GM12873 (cell line): Measurements from ENCODE around the gene EIF4EBP2.

Experiments used
- CTCF ChIP-seq: IDR thresholded peaks from 2 replicates; pipeline ENCODE4 v1.5.1; 2012; ENCODE audit warnings: low read depth, mild to moderate bottlenecking, moderate library complexity, low read length, control low read depth; ENCODE audit not compliant: insufficient read depth; ENCODE audit errors: missing control alignments

Gene EIF4EBP2

GRCh38 chr10:70437721-70438120 lies 33.8 kb downstream of the EIF4EBP2 start:
- TF ChIP-seq CTCF, result no peak

DNA sequence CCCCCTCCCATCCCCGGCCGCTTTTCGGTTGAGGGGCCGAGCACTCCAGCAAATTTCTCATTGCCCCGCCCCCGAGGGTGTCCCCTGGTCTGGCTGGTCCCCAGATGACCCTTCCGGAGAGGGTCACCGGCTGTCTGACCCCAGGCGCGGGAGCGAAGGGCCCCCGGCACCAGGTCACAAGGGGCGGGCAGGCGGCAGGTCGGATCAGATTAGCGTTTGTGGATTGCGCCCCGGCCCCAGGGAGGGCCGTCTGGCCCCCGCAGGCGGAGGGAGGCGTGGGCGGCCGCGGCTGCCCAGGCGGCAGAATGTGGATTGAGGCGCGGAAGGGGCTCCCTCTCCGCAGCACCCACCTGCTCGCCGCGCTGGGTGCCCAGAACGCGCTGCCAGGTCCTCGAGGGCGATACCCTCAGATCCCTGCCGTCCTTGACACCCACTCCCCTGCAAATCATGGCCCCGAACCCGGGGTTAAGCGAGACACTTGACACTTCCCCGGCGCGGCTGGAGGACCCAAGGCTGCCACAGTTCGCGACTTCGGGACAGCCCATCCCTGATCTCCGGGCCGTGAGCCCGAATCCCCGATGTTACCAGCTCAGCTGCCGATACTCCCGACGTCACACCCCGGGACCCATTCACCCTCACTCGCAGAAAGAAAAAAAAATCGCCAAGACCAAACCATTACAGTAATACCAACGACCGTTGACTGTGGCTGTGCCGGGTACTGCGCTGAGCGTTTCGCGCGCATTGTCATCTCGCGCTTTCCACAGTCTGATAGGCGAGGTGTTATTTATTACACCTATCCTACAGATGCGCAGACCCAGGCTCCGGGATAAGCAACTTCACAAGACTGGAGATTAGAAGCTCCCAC lies 36.6 kb downstream of the EIF4EBP2 start:
- TF ChIP-seq CTCF, result no peak

- no peak for TF ChIP-seq CTCF
These were observed 37.4 kb downstream of the EIF4EBP2 start, which contains the start of gene NODAL for GRCh38 chr10:70441161-70441894. Gene NODAL, minus strand, starts transcription at chr10:70441681. Its CDS starts 14 bp downstream, at chr10:70441667.

DNA sequence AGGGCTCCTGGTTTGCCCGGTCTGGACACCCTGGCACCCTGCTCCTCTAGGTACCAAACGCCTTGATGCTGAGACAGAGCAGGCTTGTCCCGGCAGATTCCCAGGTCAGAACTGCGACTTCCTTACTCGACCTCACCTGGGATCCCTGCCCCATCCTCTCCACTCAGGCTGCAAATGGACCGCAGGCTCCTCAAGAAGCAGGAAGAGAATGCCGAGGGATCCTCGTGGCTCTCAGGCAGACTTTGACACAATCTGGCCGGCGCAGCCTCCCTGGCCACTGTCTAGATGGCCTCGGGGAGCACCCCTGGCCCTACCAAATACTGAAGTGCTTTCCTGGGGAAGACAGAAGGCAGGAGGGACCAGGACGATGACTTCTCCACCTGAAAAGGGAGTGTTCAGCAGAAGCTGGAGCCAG lies 38.0 kb downstream of the EIF4EBP2 start:
- TF ChIP-seq CTCF, result no peak

- no peak for TF ChIP-seq CTCF
These were observed 38.5 kb downstream of the EIF4EBP2 start for GRCh38 chr10:70442332-70442988.

DNA sequence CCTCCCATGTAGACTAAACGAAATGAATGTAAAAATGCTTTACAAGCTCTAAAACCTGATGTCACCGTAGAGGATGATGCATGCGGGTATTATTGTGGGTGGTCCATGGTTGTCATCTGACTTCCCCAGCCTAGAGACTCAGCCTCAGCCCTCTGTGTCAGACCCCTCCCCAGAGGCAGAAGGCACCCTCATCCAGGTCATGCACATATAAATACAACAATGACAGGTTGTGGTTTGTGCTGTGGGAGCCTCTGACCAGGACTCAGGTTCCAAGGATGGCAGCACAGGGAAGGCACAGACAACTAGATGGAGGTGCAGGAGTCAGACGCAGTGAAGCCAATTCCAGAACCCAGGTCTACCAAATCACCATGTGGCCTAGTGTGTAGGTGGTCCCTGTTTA lies 40.8 kb downstream of the EIF4EBP2 start:
- no peak for TF ChIP-seq CTCF
